GM12892 (cell line): Measurements from ENCODE around the gene ARSD.
"Not testable (repeated sequence)": the region's sequence is repeated elsewhere in the genome, so short reads cannot be mapped to it uniquely, and the experiment has no call there.

Source experiments
- DNase-seq: peaks from one replicate; pipeline ENCODE4 v3.0.0; 2011; ENCODE audit not compliant: insufficient read length
- FAIRE-seq: peaks from 2 replicates; lab custom pipeline; 2011; peaks lifted over from hg19 to GRCh38; lab: Jason Lieb, UNC
- POLR2A ChIP-seq: IDR thresholded peaks from 2 replicates; pipeline ENCODE4 v1.6.1; 2011; ENCODE audit warnings: low read depth, low read length, control low read depth
- POLR2AphosphoS5 ChIP-seq: IDR thresholded peaks from 2 replicates; pipeline ENCODE4 v1.6.1; 2011; ENCODE audit warnings: low read depth, low read length, control low read depth
- TAF1 ChIP-seq: IDR thresholded peaks from 2 replicates; pipeline ENCODE4 v1.6.1; 2011; ENCODE audit warnings: low read depth, mild to moderate bottlenecking, control low read depth, low read length, borderline replicate concordance

The ARSD gene

DNA sequence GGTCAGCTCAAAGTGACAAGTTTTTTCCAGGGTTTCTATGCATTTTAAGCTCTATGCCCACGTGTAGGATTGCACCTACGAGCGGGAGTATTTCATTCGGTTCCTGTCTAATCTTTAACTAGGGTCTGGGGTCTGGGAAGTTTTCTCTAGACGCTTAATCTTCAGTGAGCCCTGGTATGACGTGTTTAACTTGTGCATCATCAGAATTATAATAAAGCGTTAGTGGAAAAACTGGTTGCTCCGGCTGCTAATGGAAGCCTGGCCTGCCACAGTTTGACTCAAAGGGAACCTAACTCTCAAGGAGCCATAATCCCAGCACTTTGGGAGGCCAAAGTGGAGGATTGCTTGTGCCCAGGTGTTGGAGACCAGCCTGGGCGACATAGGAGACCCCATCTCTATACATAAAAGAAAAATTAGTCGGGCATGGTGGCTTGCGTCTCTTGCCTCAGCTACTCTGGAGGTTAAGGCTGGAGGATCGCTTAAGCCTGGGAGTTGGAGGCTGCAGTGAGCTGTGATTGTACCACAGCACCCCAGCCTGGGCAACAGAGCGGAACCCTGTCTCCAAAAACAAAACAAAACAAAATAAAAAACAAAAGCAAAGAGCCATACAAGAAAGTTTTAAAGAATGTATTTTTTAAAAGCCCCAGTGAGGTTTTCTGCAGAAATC is 30.2 kb downstream of the ARSD start:
- DNase-seq (no peak), FAIRE-seq (no peak)
- TF ChIP-seq TAF1, result no peak
- TF ChIP-seq POLR2A, result no peak
- no peak for TF ChIP-seq POLR2AphosphoS5

DNA sequence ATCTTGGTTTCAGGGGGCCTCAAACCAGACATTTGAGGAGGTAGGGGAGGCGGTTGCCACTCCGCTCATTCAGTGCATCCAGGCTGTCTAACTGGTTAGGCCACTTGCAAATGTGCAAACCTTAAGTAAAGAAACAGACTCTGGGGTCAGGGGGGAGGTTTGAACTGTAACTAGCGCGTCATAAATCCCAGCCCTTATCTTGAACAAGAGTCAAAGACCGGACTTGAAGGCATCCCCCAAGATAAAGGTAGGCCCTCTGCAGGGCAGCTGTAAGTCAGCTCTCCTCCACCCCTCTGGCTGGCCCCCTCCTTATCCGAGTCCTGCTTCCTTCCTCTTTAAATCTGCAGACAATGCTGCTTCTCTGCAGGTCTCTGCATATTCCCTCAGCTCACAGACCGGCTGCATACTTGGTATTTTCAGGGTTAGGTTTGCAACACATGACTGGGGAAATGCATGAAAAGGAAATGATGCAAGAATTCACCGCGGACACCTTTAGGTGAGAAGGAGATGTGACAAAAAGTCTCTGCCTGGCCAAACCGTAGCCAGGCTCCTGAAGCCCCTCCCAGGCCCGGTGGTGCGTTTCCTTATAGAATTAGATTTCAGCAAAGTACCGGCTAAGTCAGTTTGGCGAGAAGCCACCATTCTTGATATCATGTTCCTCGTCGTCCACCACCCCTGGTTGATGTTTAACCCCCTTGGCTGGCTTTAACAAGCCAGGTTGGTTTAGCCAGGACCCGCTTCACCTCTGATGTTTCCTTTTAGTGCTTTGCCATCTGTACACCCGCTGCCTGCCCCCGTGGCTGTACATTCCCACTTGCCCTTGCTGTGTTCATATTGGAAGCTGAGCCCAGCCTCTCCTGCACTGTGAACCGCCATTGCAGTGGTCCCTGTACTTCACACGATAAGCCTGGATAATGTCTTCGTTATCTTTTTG is 31.2 kb downstream of the ARSD start:
- not testable (repeated sequence) for DNase-seq, FAIRE-seq

DNA sequence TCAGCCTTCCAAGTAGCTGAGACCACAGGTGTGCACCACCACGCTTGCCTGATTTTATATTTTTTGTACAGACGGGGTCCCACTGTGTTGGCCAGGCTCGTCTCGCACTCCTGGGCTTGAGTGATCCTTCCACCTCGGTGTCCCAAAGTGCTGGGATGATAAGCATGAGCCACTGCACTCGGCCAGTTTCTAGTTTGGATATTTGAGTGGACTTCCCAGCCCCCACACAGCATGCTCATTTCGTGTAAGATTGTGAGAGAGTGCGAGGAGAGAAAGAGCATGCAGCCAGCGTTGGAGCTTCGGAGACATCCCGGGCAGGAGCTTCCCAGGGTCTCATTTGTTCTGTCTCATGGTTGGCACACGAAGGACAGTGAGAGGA is 31.8 kb downstream of the ARSD start:
- TF ChIP-seq TAF1, result no peak
- no peak for FAIRE-seq
- no peak for DNase-seq

DNA sequence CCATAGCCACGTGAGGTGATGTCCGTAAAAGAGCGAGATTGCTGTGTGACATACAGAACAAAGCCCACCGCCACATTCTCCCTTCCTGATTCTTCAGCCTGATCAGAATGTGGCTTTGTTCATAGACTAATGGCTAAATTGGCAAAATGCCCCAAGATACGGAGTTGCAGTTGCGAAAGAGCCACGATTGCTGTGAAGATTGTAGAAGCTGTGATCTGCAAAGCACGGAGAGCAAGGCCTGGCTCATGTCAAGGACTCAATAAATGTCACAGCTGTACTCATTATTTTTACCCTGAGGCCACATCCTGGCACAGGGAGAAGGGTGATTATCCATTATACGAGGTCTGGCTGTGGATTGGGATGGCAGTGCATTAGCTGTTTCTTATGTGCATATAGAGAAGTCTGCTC is 34.2 kb downstream of the ARSD start:
- FAIRE-seq (no peak), DNase-seq (no peak)
- no peak for TF ChIP-seq POLR2A
- TF ChIP-seq POLR2AphosphoS5, result no peak
- TF ChIP-seq TAF1, result no peak

DNA sequence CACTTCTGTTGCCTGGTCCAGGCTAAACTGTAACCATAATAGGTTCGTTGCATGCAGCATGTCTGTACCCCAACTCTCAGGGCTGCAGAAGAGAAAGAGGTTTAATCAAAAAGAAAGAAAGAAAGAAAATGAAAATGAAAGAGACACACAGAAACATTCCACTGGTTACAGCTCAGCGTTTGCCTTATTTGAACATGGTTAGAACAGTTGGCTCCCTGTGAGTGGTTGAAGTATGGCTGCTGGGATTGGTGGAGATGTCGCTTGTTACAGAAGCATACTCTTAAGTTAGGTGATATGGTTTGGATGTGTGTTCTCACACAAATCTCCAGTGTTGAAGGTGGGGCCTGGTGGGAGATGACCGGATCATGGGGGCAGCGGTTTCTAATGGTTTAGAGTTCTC is 36.3 kb downstream of the ARSD start:
- FAIRE-seq, result no peak
- DNase-seq, result no peak
- TF ChIP-seq TAF1 (no peak), POLR2A (no peak), POLR2AphosphoS5 (no peak)

DNA sequence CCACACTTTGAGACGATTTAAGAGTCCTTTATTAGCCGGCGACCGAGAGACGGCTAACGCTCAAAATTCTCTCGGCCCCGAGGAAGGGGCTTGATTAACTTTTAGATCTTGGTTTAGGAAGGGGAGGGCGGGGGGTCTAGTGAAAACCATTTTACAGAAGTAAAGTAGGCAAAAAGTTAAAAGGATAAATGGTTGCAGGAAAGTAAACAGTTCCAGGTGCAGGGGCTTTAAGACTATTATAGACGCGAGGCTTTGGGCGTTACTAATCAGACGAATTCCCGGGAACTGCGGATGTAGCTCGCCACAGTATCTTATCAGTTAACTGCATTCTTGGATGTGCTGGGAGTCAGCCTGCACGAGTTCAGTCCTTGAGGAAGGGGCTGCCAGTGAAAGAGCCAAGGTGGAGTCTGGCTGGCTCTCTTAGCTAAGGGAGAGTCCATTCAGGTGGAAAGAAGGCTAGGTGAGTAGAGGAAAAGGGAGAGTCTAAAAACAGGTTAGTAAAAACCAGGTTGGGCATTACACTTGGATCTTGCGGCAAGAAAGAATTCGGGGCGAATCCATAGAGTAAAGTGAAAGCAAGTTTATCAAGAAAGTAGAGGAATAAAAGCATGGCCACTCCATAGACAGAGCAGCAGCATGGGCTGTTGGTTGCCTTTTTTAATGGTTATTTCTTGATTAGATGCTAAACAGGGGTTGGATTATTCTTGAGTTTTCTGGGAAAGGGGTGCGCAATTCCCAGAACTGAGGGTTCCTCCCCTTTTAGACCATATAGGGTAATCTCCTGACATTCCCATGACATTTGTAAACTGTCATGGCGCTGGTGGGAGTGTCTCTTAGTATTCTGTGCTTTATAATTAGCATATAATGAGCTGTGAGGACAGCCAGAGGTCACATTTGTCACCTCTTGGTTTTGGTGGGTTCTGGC is 38.3 kb downstream of the ARSD start:
- not testable (repeated sequence) for DNase-seq, FAIRE-seq

DNA sequence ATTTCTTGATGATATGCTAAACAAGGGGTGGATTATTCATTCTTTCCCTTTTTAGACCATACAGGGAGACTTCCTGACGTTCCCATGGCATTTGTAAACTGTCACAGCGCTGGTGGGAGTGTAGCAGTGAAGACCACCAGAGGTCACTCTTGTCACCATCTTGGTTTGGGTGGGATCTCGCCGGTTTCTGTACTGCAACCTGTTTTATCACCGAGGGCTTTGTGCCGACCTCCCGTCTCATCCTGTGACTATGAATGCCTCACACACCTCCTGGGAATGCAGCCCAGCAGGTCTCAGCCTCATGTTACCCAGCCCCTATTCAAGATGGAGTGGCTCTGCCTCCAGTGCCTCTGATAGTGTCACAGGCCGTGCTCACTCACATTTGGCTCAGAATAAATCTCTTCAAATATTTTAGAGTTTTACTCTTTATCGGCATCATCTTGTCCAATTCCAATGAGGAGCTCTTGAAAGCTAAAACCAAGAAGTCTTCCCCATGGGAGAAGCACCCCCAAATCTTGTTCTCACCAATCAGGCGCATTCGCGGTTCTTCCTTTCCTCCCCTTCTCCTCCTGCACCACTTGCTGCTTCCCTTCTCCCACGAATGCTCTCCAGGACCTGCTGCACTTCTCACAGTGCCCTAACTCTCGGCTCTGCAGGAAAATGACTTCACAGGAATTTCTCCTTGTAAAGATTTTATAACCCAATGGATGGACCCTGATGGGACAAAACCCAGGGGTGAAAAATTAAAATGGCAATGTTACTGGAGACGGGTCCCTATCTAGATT is 39.2 kb downstream of the ARSD start:
- DNase-seq, result not testable (repeated sequence)

DNA sequence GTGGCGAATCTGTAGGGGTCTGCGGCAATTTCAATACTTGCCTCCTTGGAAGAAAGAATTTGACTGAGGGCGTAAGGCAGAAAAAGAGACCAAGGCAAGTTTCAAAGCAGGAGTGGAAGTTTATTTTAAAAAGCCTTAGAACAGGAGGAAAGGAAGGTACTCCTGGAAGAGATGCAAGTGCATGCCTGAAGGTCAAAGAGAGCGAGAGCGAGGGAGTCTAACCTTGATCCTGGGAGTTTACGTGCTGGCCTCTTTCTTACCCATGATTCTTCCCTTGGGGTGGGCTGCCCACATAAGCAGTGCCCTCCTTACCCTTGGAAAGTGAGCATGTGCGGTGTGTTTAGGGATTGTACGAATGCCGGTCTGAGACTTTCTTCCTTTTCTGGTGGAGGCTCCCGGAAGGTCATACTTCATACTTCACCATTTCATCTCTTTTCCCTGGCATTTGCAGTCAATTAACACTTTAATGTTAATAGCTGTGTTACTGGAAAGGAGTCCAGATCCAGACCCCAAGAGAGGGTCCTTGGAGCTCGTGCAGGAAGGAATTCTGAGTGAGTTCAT is 40.0 kb downstream of the ARSD start:
- DNase-seq (no peak), FAIRE-seq (no peak)
- TF ChIP-seq POLR2A (no peak), POLR2AphosphoS5 (no peak), TAF1 (no peak)

More for the DNA sequence above, 39.2 kb downstream of the ARSD start:
- not testable (repeated sequence) for FAIRE-seq

DNA sequence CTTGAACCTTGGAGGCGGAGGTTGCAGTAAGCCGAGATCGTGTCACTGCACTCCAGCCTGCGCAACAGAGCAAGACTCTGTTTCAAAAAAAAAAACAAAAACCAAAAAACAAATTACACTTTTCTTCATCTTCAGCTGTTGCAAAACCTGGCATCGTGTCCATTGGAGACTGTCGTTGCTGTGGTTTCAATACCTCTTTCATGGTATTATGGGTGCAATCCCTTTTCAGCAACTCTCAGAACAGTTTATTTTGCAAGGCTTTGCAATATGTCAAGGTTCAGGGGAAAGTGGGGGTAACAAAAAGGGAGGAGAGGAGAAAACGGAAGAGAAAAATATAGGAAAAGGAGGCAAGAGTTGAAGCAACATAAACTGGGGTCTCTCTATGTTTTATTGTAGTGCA is 40.8 kb downstream of the ARSD start:
- TF ChIP-seq POLR2A (no peak), POLR2AphosphoS5 (no peak), TAF1 (no peak)
- FAIRE-seq, result no peak

DNA sequence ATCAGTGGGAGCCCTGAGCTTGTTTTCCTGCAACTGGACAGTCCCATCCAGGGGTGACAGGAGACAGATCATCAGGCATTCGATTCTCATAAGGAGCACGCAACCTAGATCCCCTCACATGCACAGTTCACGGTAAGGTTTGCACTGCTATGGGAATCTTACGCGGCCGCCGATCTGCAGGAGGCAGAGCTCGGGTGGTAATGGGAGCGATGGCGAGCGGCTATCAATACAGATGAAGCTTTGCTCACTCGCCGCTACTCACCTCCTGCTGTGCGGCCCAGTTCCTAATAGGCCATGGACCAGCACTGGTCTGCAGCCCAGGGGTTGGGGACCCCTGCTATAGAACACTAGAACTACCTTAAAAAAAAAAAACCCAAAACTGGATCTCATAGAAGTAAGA is 45.4 kb downstream of the ARSD start:
- no peak for FAIRE-seq
- DNase-seq, result no peak
- no peak for TF ChIP-seq TAF1
- TF ChIP-seq POLR2AphosphoS5, result no peak
- no peak for TF ChIP-seq POLR2A

More for the DNA sequence above, 40.8 kb downstream of the ARSD start:
- no peak for DNase-seq

DNA sequence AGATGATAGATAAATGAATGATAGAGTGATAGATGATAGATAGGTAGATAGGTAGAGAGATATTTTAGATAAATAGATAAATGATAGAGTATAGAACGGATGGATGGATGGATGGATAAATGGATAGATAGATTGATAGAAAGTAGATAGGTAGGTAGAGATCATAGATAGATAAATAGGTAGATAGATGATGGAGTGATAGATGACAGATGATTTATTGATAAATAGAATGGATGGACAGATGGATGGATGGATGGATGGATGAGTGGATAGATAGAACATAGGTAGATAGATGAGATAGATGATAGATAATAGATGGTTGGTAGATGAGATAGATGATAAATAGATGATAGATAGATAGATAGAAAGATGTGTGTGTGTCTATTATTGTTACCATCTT is 49.5 kb downstream of the ARSD start:
- FAIRE-seq (no peak), DNase-seq (no peak)
- TF ChIP-seq POLR2AphosphoS5 (no peak), POLR2A (no peak), TAF1 (no peak)
